GM12878 (cell line): Measurements from ENCODE around the gene LEF1. TPM values are rescaled to one million over a fixed set of nuclear protein-coding genes. Genes with fewer than 3 reads are reported as not detected.

Experiments used
- ATAC-seq: fragments of 200-7000 bp; cut with Tn5 transposase; 3 replicates; pipeline ENCODE4 v1.9.1; 2020; ENCODE audit warnings: mild to moderate bottlenecking, moderate library complexity
- BruUV-seq: library from RNA; stranded (reverse); fragments of 400-500 nt; replicated peaks from 2 replicates; lab custom pipeline; 2021; lab: Mats Ljungman, UMichigan
- CTCF ChIA-PET: fragments of 300-600 bp; sonication (Branson Sonifier 250); formaldehyde crosslinking; extraction: SDS; loops from one replicate; lab custom pipeline; 2021; ENCODE audit warnings: inconsistent platforms; lab: Yijun Ruan, JAX
- POLR2A ChIA-PET: fragments of 350-600 bp; formaldehyde crosslinking; extraction: SDS; loops from one replicate; lab custom pipeline; 2021; ENCODE audit warnings: inconsistent platforms; lab: Charles Lee
- RAD21 ChIA-PET: fragments of 300-600 bp; sonication (Branson Sonifier 250); formaldehyde crosslinking; loops from one replicate; lab custom pipeline; 2023; ENCODE audit warnings: antibody characterized with exemption; ENCODE audit not compliant: unreplicated experiment; lab: Charles Lee
- SMC1A ChIA-PET: fragments of 300-600 bp; sonication (Branson Sonifier 250); formaldehyde crosslinking; loops from one replicate; lab custom pipeline; 2023; ENCODE audit not compliant: unreplicated experiment, uncharacterized antibody; lab: Charles Lee
- DNase-seq: peaks from one replicate; pipeline ENCODE4 v3.0.0-alpha.2; 2011; ENCODE audit warnings: low read depth, low spot score
- FAIRE-seq: peaks from 3 replicates; lab custom pipeline; 2011; peaks lifted over from hg19 to GRCh38; lab: Jason Lieb, UNC
- H2AFZ ChIP-seq: 2 replicates; pipeline ENCODE4 v1.6.0; 2011; ENCODE audit warnings: low read depth, low read length, control low read depth; ENCODE audit not compliant: control insufficient read depth
- H3K27ac ChIP-seq: 2 replicates; pipeline ENCODE4 v1.5.1; 2011; ENCODE audit warnings: control low read depth; ENCODE audit not compliant: control insufficient read depth, insufficient read depth
- H3K27me3 ChIP-seq, 2 experiments: replicated peaks in 1 of 2; 2 replicates each; pipeline versions ENCODE4 v1.6.0 to v1.6.1; 2011; ENCODE audit warnings: low read length in 1 of 2; ENCODE audit not compliant: control insufficient read depth in 2 of 2, insufficient read depth in 2 of 2
- H3K36me3 ChIP-seq, 2 experiments: 2 replicates each; pipeline ENCODE4 v1.5.1; 2011; ENCODE audit warnings: low read length in 1 of 2; ENCODE audit not compliant: control insufficient read depth in 2 of 2, insufficient read depth in 2 of 2
- H3K4me1 ChIP-seq: 2 replicates; pipeline ENCODE4 v1.6.1; 2011; ENCODE audit warnings: mild to moderate bottlenecking, low read length, moderate library complexity, mixed read lengths; ENCODE audit not compliant: control insufficient read depth, insufficient read depth
- H3K4me2 ChIP-seq: 2 replicates; pipeline ENCODE4 v1.6.0; 2011; ENCODE audit warnings: control low read depth; ENCODE audit not compliant: control insufficient read depth, insufficient read depth
- H3K4me3 ChIP-seq: fragments of 200-600 bp; sonication (generic); 2 replicates; pipeline ENCODE4 v1.5.1; 2016
- H3K79me2 ChIP-seq: 2 replicates; pipeline ENCODE4 v1.6.0; 2011; ENCODE audit warnings: low read length; ENCODE audit not compliant: control insufficient read depth, insufficient read depth
- H3K9ac ChIP-seq: 2 replicates; pipeline ENCODE4 v1.8.0; 2011; ENCODE audit warnings: low read length, control low read depth, mixed read lengths; ENCODE audit not compliant: control insufficient read depth, insufficient read depth
- H3K9me3 ChIP-seq: replicated peaks from 3 replicates; pipeline ENCODE4 v1.5.1; 2011; ENCODE audit warnings: mild to moderate bottlenecking, low read length; ENCODE audit not compliant: control insufficient read depth, insufficient read depth
- H4K20me1 ChIP-seq: 2 replicates; pipeline ENCODE4 v1.6.0; 2011; ENCODE audit not compliant: control insufficient read depth, insufficient read depth
- CREB1 ChIP-seq: IDR thresholded peaks from 2 replicates; pipeline ENCODE4 v1.6.1; 2012; ENCODE audit warnings: low read depth, mild to moderate bottlenecking, inconsistent platforms
- NFXL1 ChIP-seq: fragments of 450-650 bp; IDR thresholded peaks from 2 replicates; pipeline ENCODE4 v1.6.1; 2017; ENCODE audit warnings: antibody characterized with exemption, mild to moderate bottlenecking, borderline replicate concordance
- NR2C2 ChIP-seq: IDR thresholded peaks from 2 replicates; pipeline ENCODE4 v1.6.1; 2011; ENCODE audit warnings: borderline replicate concordance, low read depth; ENCODE audit not compliant: control insufficient read depth, insufficient read length
- SIN3A ChIP-seq: IDR thresholded peaks from 2 replicates; pipeline ENCODE4 v1.6.1; 2012; ENCODE audit warnings: low read depth, low read length, improper control_type of control experiment
- TAF1 ChIP-seq: IDR thresholded peaks from 2 replicates; pipeline ENCODE4 v1.6.1; 2011; ENCODE audit warnings: mild to moderate bottlenecking, low read depth, low read length, borderline replicate concordance
- ZNF592 ChIP-seq: fragments of 450-650 bp; IDR thresholded peaks from 2 replicates; pipeline ENCODE4 v1.6.1; 2017; ENCODE audit warnings: mild to moderate bottlenecking, moderate library complexity
- WGBS: methylation state at CpG from one replicate; pipeline ENCODE4 v1.1.6; 2016; ENCODE audit warnings: low lambda C conversion rate; ENCODE audit not compliant: insufficient replicate concordance, insufficient coverage; ENCODE audit errors: missing lambda C conversion rate; 5-methylcytosine and 5-hydroxymethylcytosine counted together
- in situ Hi-C: fragments of 300-500 bp; cut with MboI; formaldehyde crosslinking; loops from 9 replicates; pipeline ENCODE4 v1.14.3; 2018; ENCODE audit warnings: mixed read lengths
- intact Hi-C: fragments of 100-400 bp; cut with micrococcal nuclease; formaldehyde crosslinking; loops from one replicate; pipeline ENCODE4 v1.14.2; 2022; ENCODE audit not compliant: unreplicated experiment
- polyA plus RNA-seq, 11 experiments: library from polyadenylated mRNA; depleted of rRNA in 4 of 11; unstranded in 6 of 11; stranded (reverse) in 5 of 11; fragments of >200 nt; fragmentation: Nextera tagmentation in 4 of 11; fragmentation: Illumina TruSeq in 1 of 11; extraction: Ambion mirVana in 4 of 11; extraction: Trizol in 1 of 11; gene quantifications; 1 replicate in 1 of 11; 2 replicates in 10 of 11; pipeline versions ENCODE4 v1.2.1 to v1.2.3, GENCODE V29; 2011 to 2016; ENCODE audit warnings: inconsistent platforms in 2 of 11, missing spikeins in 2 of 11, low read depth in 1 of 11
- total RNA-seq, 4 experiments: library from RNA; depleted of rRNA in 3 of 4; stranded (reverse); fragments of >200 nt in 3 of 4; fragmentation: Illumina TruSeq in 1 of 4; extraction: Trizol in 1 of 4; gene quantifications; 2 replicates each; pipeline versions ENCODE4 v1.2.1 to v1.2.3, GENCODE V29; 2013 to 2021
- TF ChIP-seq, protein P1 (sequence below): IDR thresholded peaks from 2 replicates; pipeline ENCODE4 v1.6.1; 2012; ENCODE audit warnings: low read depth, low read length, improper control_type of control experiment

LEF1 gene
- total and polyA plus RNA-seq, 10 of the 15 experiments (the other 5 are each of a cell fraction or from before 2014, with no cell fraction given): 10.2 to 38.1 (median 19.5) TPM

- POLR2A ChIA-PET: no interaction called here
- ATAC-seq (no peak), DNase-seq (no peak), FAIRE-seq (no peak)
- TF ChIP-seq ZNF592: no peak
- TF ChIP-seq, protein P1, sequence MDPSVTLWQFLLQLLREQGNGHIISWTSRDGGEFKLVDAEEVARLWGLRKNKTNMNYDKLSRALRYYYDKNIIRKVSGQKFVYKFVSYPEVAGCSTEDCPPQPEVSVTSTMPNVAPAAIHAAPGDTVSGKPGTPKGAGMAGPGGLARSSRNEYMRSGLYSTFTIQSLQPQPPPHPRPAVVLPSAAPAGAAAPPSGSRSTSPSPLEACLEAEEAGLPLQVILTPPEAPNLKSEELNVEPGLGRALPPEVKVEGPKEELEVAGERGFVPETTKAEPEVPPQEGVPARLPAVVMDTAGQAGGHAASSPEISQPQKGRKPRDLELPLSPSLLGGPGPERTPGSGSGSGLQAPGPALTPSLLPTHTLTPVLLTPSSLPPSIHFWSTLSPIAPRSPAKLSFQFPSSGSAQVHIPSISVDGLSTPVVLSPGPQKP: no peak
- no peak for TF ChIP-seq CREB1
- no peak for TF ChIP-seq SIN3A
- TF ChIP-seq NR2C2: no peak
- TF ChIP-seq NFXL1: no peak
- no peak for TF ChIP-seq TAF1
- Histone ChIP-seq H2AFZ (no peak overlapping the region), H3K9me3 (no peaks in the 10 kb centered on the region), H3K9ac (no peak overlapping the region), H3K27ac (no peak overlapping the region), H4K20me1 (no peaks in the 10 kb centered on the region; the same call in 1 of the 2 replicates), H3K27me3 (peaks cover 11 to 39% of the 10 kb centered on the region in 2 experiments), H3K36me3 (no peaks in the 10 kb centered on the region), H3K4me2 (no peak overlapping the region; the same call in 1 of the 2 replicates), H3K4me3 (no peak overlapping the region), H3K4me1 (peaks cover 3% of the 10 kb centered on the region; the same call in 1 of the 2 replicates), H3K79me2 (no peaks in the 10 kb centered on the region; the same call in 1 of the 2 replicates)
- RAD21 ChIA-PET: no interaction called here
- 5% methylated on average over 8 of the region's 8 CpGs for WGBS
- BruUV-seq: no TSS peak
- in situ Hi-C loops (loop anchor here (25.0 kb wide), 1 partner anchor 457 kb away; the partner anchor contains the start of gene PAPSS1), intact Hi-C loops (loop anchor here (5.0 kb wide), 1 partner anchor 52 kb away; no protein-coding TSS in a partner anchor)
- CTCF ChIA-PET: no interaction called here
- SMC1A ChIA-PET: no interaction called here
Measured at GRCh38 chr4:108169664-108170063, 932 bp upstream of the LEF1 start.
